Transverse colon (tissue), 3 donors: ENCODE data around the gene TOPORS.

Experiments used
- EP300 ChIP-seq: sonication (generic); formaldehyde crosslinking; IDR thresholded peaks from one replicate; pipeline ENCODE4 v1.6.1; 2017; ENCODE audit warnings: antibody characterized with exemption, low read depth
- POLR2A ChIP-seq: fragments of 450-650 bp; IDR thresholded peaks from one replicate; pipeline ENCODE4 v1.6.1; 2016; ENCODE audit warnings: antibody characterized with exemption, mild to moderate bottlenecking, moderate library complexity
- TF ChIP-seq, protein P1 (sequence below), 5 experiments: fragments of 200-600 bp in 3 of 5; fragments of 450-650 bp in 2 of 5; sonication (generic) in 3 of 5; IDR thresholded peaks; 1 replicate in 2 of 5; 2 replicates in 3 of 5; pipeline ENCODE4 v1.5.1; 2016 to 2017; ENCODE audit warnings: antibody characterized with exemption in 5 of 5, inconsistent platforms in 3 of 5, mild to moderate bottlenecking in 2 of 5, moderate library complexity in 1 of 5

DNA sequence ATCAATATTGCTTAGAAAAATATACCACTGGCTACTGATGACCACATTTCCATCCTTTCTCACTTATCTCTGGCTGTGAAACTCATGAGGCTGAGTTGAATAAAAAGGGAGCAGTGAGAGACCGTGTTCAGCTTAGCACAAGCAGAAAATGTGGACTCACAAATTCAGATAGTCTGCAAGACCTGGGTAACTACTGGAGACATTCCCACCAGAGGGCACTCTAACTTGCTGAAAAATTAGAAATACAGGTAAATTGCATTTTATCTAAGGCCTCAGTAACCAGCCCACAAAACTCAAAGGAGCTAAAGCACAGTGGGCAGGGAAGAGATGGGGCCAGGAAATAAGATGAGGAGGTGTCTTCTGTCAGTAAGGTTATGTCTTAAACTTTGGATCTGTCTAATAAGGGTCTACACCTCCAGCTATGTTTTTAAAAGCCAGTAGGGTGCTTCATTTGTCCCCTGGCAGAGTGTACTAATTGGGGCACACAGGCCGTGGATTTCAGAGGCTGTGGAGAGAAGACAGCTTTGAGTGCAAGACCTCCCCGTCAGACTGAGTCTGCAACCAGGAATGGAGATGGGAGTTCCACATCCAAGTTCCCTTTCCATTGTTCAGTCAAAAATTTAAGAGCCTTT, 29.2 kb upstream of the TOPORS start:
- TF ChIP-seq POLR2A (no peak), EP300 (no peak)
- TF ChIP-seq, protein P1, sequence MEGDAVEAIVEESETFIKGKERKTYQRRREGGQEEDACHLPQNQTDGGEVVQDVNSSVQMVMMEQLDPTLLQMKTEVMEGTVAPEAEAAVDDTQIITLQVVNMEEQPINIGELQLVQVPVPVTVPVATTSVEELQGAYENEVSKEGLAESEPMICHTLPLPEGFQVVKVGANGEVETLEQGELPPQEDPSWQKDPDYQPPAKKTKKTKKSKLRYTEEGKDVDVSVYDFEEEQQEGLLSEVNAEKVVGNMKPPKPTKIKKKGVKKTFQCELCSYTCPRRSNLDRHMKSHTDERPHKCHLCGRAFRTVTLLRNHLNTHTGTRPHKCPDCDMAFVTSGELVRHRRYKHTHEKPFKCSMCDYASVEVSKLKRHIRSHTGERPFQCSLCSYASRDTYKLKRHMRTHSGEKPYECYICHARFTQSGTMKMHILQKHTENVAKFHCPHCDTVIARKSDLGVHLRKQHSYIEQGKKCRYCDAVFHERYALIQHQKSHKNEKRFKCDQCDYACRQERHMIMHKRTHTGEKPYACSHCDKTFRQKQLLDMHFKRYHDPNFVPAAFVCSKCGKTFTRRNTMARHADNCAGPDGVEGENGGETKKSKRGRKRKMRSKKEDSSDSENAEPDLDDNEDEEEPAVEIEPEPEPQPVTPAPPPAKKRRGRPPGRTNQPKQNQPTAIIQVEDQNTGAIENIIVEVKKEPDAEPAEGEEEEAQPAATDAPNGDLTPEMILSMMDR (IDR thresholded peaks at IDR 0.05) = peak in 4 of 5 experiments; percentile 27 to 45 (median 31)
